ENCODE data around the gene ABCA6.

GRCh38 chr17:69046121-69046807, 95.4 kb downstream of the ABCA6 start:
- TF ChIP-seq ZXDB (tag by site-specific recombination; IDR thresholded peaks at IDR 0.05) (no peak), ZNF350 (tag by site-specific recombination; IDR thresholded peaks at IDR 0.05) (no peak)
